Measurements from ENCODE around the gene NT5DC2.
A peak's percentile ranks its signal among the peaks of the same experiment; 100 is the strongest.

NT5DC2 gene

GRCh38 chr3:52557011-52557960 is 23.6 kb upstream of the NT5DC2 start:
- H3K27ac ChIP-seq (ENCODE audit: poor library complexity, severe bottlenecking): no peak overlapping the region

GRCh38 chr3:52555056-52555455 is 21.4 kb upstream of the NT5DC2 start:
- H3K36me3 ChIP-seq (ENCODE audit: low read depth): peaks cover 63% of the 10 kb centered on the region
- TF ChIP-seq CTCF (IDR thresholded peaks at IDR 0.05; ENCODE audit: poor library complexity, severe bottlenecking): no peak
- H3K9me3 ChIP-seq (ENCODE audit: severe bottlenecking): no peaks in the 10 kb centered on the region
- H3K4me1 ChIP-seq (ENCODE audit: insufficient read depth, poor library complexity, severe bottlenecking): no peaks in the 10 kb centered on the region
- ATAC-seq (ENCODE audit: low read depth) (no peak), DNase-seq (ENCODE audit: low spot score) (no peak)
- H3K27me3 ChIP-seq (ENCODE audit: insufficient read depth, poor library complexity, severe bottlenecking): no peaks in the 10 kb centered on the region
- no peak overlapping the region for H3K4me3 ChIP-seq (ENCODE audit: severe bottlenecking)
- no peak overlapping the region for H3K27ac ChIP-seq (ENCODE audit: poor library complexity, severe bottlenecking)

More at GRCh38 chr3:52557011-52557960, 23.6 kb upstream of the NT5DC2 start:
- no peaks in the 10 kb centered on the region for H3K4me1 ChIP-seq (ENCODE audit: insufficient read depth, poor library complexity, severe bottlenecking)
- peaks cover 65% of the 10 kb centered on the region for H3K36me3 ChIP-seq (ENCODE audit: low read depth)
- DNase-seq (ENCODE audit: low spot score): no peak
- no peak for TF ChIP-seq CTCF (IDR thresholded peaks at IDR 0.05; ENCODE audit: poor library complexity, severe bottlenecking)
- H3K27me3 ChIP-seq (ENCODE audit: insufficient read depth, poor library complexity, severe bottlenecking): no peaks in the 10 kb centered on the region
- no peak for ATAC-seq (ENCODE audit: low read depth)
- no peaks in the 10 kb centered on the region for H3K9me3 ChIP-seq (ENCODE audit: severe bottlenecking)
- no peak overlapping the region for H3K4me3 ChIP-seq (ENCODE audit: severe bottlenecking)

GRCh38 chr3:52554026-52554755 is 20.5 kb upstream of the NT5DC2 start:
- Histone ChIP-seq H3K4me3 (ENCODE audit: severe bottlenecking) (no peak overlapping the region), H3K4me1 (ENCODE audit: insufficient read depth, poor library complexity, severe bottlenecking) (no peaks in the 10 kb centered on the region), H3K27me3 (ENCODE audit: insufficient read depth, poor library complexity, severe bottlenecking) (no peaks in the 10 kb centered on the region), H3K27ac (ENCODE audit: poor library complexity, severe bottlenecking) (no peak overlapping the region), H3K36me3 (ENCODE audit: low read depth) (peaks cover 63% of the 10 kb centered on the region), H3K9me3 (ENCODE audit: severe bottlenecking) (no peaks in the 10 kb centered on the region)
- DNase-seq (ENCODE audit: low spot score) (no peak), ATAC-seq (ENCODE audit: low read depth) (no peak)
- TF ChIP-seq CTCF (IDR thresholded peaks at IDR 0.05; ENCODE audit: poor library complexity, severe bottlenecking): no peak

- no peak for TF ChIP-seq CTCF (IDR thresholded peaks at IDR 0.05; ENCODE audit: poor library complexity, severe bottlenecking)
- Histone ChIP-seq H3K27me3 (ENCODE audit: insufficient read depth, poor library complexity, severe bottlenecking) (no peaks in the 10 kb centered on the region), H3K9me3 (ENCODE audit: severe bottlenecking) (no peaks in the 10 kb centered on the region), H3K36me3 (ENCODE audit: low read depth) (peaks cover 68% of the 10 kb centered on the region), H3K4me1 (ENCODE audit: insufficient read depth, poor library complexity, severe bottlenecking) (no peaks in the 10 kb centered on the region), H3K27ac (ENCODE audit: poor library complexity, severe bottlenecking) (no peak overlapping the region), H3K4me3 (ENCODE audit: severe bottlenecking) (no peak overlapping the region)
- ATAC-seq (ENCODE audit: low read depth): peak; percentile 71
- no peak for DNase-seq (ENCODE audit: low spot score)
Measured at GRCh38 chr3:52552089-52552488, 18.4 kb upstream of the NT5DC2 start.
